CD14-positive monocyte (primary cell): Measurements from ENCODE around the gene GFRA4. TPM values are rescaled to one million over a fixed set of nuclear protein-coding genes. Genes with fewer than 3 reads are reported as not detected.

ENCODE experiments used
- DNase-seq, 3 donors: peaks; one replicate each; pipeline ENCODE4 v3.0.0-alpha.2; 2011 to 2022
- H2AFZ ChIP-seq: 2 replicates; pipeline ENCODE4 v1.6.0; 2012; ENCODE audit warnings: mild to moderate bottlenecking, low read depth, low read length, inconsistent platforms; ENCODE audit not compliant: insufficient read depth, poor library complexity, severe bottlenecking
- H3K27ac ChIP-seq, 2 donors: 1 replicate in 1 of 2; 2 replicates in 1 of 2; pipeline ENCODE4 v1.5.1; 2012 to 2013; ENCODE audit warnings: low read length in 2 of 2, control low read depth in 1 of 2, inconsistent platforms in 1 of 2, low read depth in 1 of 2, mild to moderate bottlenecking in 1 of 2
- H3K27me3 ChIP-seq, 2 donors: one replicate each; pipeline versions ENCODE4 v1.6.0 to v1.6.1; 2011 to 2013; ENCODE audit warnings: low read length in 2 of 2; ENCODE audit not compliant: control insufficient read depth in 2 of 2, insufficient read depth in 2 of 2
- H3K36me3 ChIP-seq, 2 donors: replicated peaks in 1 of 2; 1 replicate in 1 of 2; 2 replicates in 1 of 2; pipeline versions ENCODE4 v1.5.1 to v1.6.1; 2012 to 2013; ENCODE audit warnings: low read length in 2 of 2, control low read depth in 1 of 2, inconsistent platforms in 1 of 2, mild to moderate bottlenecking in 1 of 2; ENCODE audit not compliant: insufficient read depth in 2 of 2, control insufficient read depth in 1 of 2
- H3K4me1 ChIP-seq, 2 donors: 1 replicate in 1 of 2; 2 replicates in 1 of 2; pipeline versions ENCODE4 v1.5.1 to v1.6.1; 2012 to 2013; ENCODE audit warnings: low read length in 2 of 2, control low read depth in 1 of 2, inconsistent platforms in 1 of 2, mild to moderate bottlenecking in 1 of 2, moderate library complexity in 1 of 2; ENCODE audit not compliant: insufficient read depth in 2 of 2, control insufficient read depth in 1 of 2
- H3K4me2 ChIP-seq: replicated peaks from 2 replicates; pipeline ENCODE3; 2012; ENCODE audit warnings: low read length, moderate library complexity, mild to moderate bottlenecking; ENCODE audit not compliant: poor library complexity, severe bottlenecking; ENCODE audit errors: extremely low read depth
- H3K4me3 ChIP-seq, 3 experiments: fragments of 200-600 bp in 1 of 3; sonication (generic) in 1 of 3; replicated peaks in 1 of 3; 1 replicate in 2 of 3; 2 replicates in 1 of 3; pipeline ENCODE4 v1.5.1; 2011 to 2013; ENCODE audit warnings: low read length in 3 of 3, mild to moderate bottlenecking in 3 of 3, control low read depth in 2 of 3, low read depth in 2 of 3, inconsistent platforms in 1 of 3, moderate library complexity in 1 of 3
- H3K79me2 ChIP-seq: 2 replicates; pipeline ENCODE4 v1.6.0; 2012; ENCODE audit warnings: mild to moderate bottlenecking, control low read depth, inconsistent platforms, low read length, moderate library complexity; ENCODE audit not compliant: insufficient read depth
- H3K9ac ChIP-seq: 2 replicates; pipeline ENCODE4 v1.6.0; 2017; ENCODE audit warnings: low read length, mild to moderate bottlenecking; ENCODE audit not compliant: insufficient read depth, poor library complexity, severe bottlenecking
- H3K9me3 ChIP-seq, 2 donors: replicated peaks in 1 of 2; 1 replicate in 1 of 2; 2 replicates in 1 of 2; pipeline versions ENCODE4 v1.5.1 to v1.6.1; 2012 to 2013; ENCODE audit warnings: low read length in 2 of 2, control low read depth in 1 of 2; ENCODE audit not compliant: control insufficient read depth in 1 of 2, insufficient read depth in 1 of 2
- H4K20me1 ChIP-seq: 2 replicates; pipeline ENCODE4 v1.6.0; 2012; ENCODE audit warnings: mild to moderate bottlenecking, low read length, control low read depth, moderate library complexity; ENCODE audit not compliant: insufficient read depth
- H3K27ac Mint-ChIP-seq, 7 donors: one replicate each; pipeline ENCODE4 v1.8.0; 2020; ENCODE audit warnings: mild to moderate bottlenecking in 7 of 7, mixed read lengths in 7 of 7, moderate library complexity in 6 of 7, inconsistent platforms in 2 of 7
- H3K27me3 Mint-ChIP-seq, 3 donors: one replicate each; pipeline ENCODE4 v1.8.0; 2021 to 2022; ENCODE audit warnings: low read depth in 3 of 3, mild to moderate bottlenecking in 3 of 3, mixed read lengths in 3 of 3, moderate library complexity in 3 of 3, inconsistent platforms in 1 of 3
- H3K36me3 Mint-ChIP-seq, 2 donors: one replicate each; pipeline ENCODE4 v1.8.0; 2020; ENCODE audit warnings: mixed read lengths in 2 of 2, inconsistent platforms in 1 of 2, mild to moderate bottlenecking in 1 of 2
- H3K4me1 Mint-ChIP-seq: one replicate; pipeline ENCODE4 v1.8.0; 2020; ENCODE audit warnings: mild to moderate bottlenecking, mixed read lengths
- H3K4me3 Mint-ChIP-seq, 2 donors: one replicate each; pipeline ENCODE4 v1.8.0; 2020; ENCODE audit warnings: mild to moderate bottlenecking in 2 of 2, mixed read lengths in 2 of 2, moderate library complexity in 1 of 2
- H3K9me3 Mint-ChIP-seq, 7 donors: one replicate each; pipeline ENCODE4 v1.8.0; 2020 to 2022; ENCODE audit warnings: mixed read lengths in 7 of 7, mild to moderate bottlenecking in 6 of 7, moderate library complexity in 6 of 7, inconsistent platforms in 2 of 7
- WGBS: methylation state at CpG from one replicate; pipeline ENCODE4 v1.1.5; 2013; ENCODE audit warnings: missing lambda C conversion rate; ENCODE audit not compliant: insufficient coverage; 5-methylcytosine and 5-hydroxymethylcytosine counted together
- intact Hi-C, 2 donors: fragments of 100-400 bp; cut with micrococcal nuclease; formaldehyde crosslinking; loops; one replicate each; pipeline versions ENCODE4 v1.15.0 to v1.15.1; 2023
- polyA plus RNA-seq, 3 donors: library from polyadenylated mRNA; depleted of rRNA in 1 of 3; unstranded in 2 of 3; stranded (reverse) in 1 of 3; fragments of 300-500 nt in 2 of 3; fragments of >200 nt in 1 of 3; fragmentation: Illumina TruSeq in 2 of 3; gene quantifications; 1 replicate in 2 of 3; 2 replicates in 1 of 3; pipeline ENCODE4 v1.2.3, GENCODE V29; 2012 to 2021
- TF ChIP-seq, protein P1 (sequence below): fragments of 200-600 bp; IDR thresholded peaks from one replicate; pipeline ENCODE4 v1.8.0; 2022; ENCODE audit warnings: antibody characterized with exemption, mild to moderate bottlenecking

The GFRA4 gene
- polyA plus RNA-seq, 3 donors = not detected

DNA sequence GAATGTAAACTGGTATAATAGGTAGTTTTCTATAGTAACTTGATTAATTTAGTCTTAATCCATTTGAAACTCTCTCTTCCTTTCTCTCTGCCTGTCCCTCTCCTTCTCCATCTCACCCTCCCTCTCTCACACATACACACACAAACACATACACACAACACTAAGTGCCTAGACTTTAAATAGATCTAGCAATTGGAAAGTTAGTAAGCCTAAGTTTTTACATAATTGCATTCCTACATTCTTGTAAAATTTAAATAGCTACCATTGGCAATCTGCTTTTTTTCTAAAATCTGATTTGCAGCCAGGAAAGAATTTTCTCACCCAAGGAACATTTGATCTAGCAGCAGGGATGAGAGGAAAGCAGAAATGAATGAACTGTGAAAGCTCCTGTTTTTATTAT lies 15.7 kb downstream of the GFRA4 start:
- Histone ChIP-seq H3K9ac (no peak overlapping the region), H2AFZ (no peak overlapping the region), H3K36me3 (peaks cover 56 to 82% of the 10 kb centered on the region in 2 donors), H3K27ac (no peak overlapping the region), H3K4me2 (no peak overlapping the region), H3K4me1 (peaks cover 0 to 1% of the 10 kb centered on the region in 2 donors), H3K9me3 (no peaks in the 10 kb centered on the region), H3K79me2 (no peaks in the 10 kb centered on the region), H4K20me1 (no peaks in the 10 kb centered on the region), H3K4me3 (no peak overlapping the region), H3K27me3 (no peaks in the 10 kb centered on the region)
- DNase-seq = no peak
- peaks cover 4% of the 10 kb centered on the region for H3K4me1 Mint-ChIP-seq
- TF ChIP-seq, protein P1, sequence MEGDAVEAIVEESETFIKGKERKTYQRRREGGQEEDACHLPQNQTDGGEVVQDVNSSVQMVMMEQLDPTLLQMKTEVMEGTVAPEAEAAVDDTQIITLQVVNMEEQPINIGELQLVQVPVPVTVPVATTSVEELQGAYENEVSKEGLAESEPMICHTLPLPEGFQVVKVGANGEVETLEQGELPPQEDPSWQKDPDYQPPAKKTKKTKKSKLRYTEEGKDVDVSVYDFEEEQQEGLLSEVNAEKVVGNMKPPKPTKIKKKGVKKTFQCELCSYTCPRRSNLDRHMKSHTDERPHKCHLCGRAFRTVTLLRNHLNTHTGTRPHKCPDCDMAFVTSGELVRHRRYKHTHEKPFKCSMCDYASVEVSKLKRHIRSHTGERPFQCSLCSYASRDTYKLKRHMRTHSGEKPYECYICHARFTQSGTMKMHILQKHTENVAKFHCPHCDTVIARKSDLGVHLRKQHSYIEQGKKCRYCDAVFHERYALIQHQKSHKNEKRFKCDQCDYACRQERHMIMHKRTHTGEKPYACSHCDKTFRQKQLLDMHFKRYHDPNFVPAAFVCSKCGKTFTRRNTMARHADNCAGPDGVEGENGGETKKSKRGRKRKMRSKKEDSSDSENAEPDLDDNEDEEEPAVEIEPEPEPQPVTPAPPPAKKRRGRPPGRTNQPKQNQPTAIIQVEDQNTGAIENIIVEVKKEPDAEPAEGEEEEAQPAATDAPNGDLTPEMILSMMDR = no peak
- intact Hi-C loops = no loop called here
- no peaks in the 10 kb centered on the region for H3K9me3 Mint-ChIP-seq
- H3K27me3 Mint-ChIP-seq = no peaks in the 10 kb centered on the region
- no peak overlapping the region for H3K4me3 Mint-ChIP-seq
- H3K36me3 Mint-ChIP-seq = peaks cover 77 to 80% of the 10 kb centered on the region in 2 donors
- no peak overlapping the region for H3K27ac Mint-ChIP-seq

DNA sequence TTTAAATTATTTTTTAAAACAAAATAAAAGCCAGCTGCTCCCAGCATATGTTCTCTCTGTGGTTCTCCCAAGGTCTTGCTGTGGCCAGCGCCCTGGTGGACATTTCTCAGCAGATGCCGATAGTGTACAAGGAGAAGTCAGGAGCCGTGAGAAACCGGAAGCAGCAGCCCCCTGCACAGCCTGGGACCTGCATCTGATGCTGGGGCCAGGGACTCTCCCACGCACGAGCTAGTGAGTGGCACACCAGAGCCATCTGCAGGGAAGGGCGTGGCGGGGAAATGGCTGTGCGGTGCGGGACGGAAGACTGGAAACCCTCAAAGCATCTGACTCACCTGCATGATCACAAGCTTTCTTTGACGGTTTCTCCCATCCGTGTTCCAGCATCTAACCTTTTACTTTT lies 16.5 kb downstream of the GFRA4 start:
- DNase-seq = no peak
- no peaks in the 10 kb centered on the region for H4K20me1 ChIP-seq
- H3K4me1 ChIP-seq = no peaks in the 10 kb centered on the region
- Mint-ChIP-seq H3K27ac (no peak overlapping the region), H3K36me3 (peaks cover 83 to 84% of the 10 kb centered on the region in 2 donors), H3K9me3 (no peaks in the 10 kb centered on the region), H3K4me1 (no peaks in the 10 kb centered on the region), H3K4me3 (no peak overlapping the region), H3K27me3 (no peaks in the 10 kb centered on the region)
- peaks cover 56 to 89% of the 10 kb centered on the region in 2 donors for H3K36me3 ChIP-seq
- no peak overlapping the region for H3K9ac ChIP-seq
- H3K4me2 ChIP-seq = no peak overlapping the region
- H3K27ac ChIP-seq = no peak overlapping the region
- no peaks in the 10 kb centered on the region for H3K79me2 ChIP-seq
- no peaks in the 10 kb centered on the region for H3K9me3 ChIP-seq
- WGBS = 95% methylated on average over 8 of the region's 13 CpGs
- intact Hi-C loops = no loop called here
- H3K4me3 ChIP-seq = no peak overlapping the region
- no peaks in the 10 kb centered on the region for H3K27me3 ChIP-seq
- TF ChIP-seq, protein P1 = no peak
- H2AFZ ChIP-seq = no peak overlapping the region
